ENCODE results near the gene ITGB6.

ITGB6 gene

GRCh38 chr2:160224060-160224459 is 24.0 kb upstream of the ITGB6 start:
- Histone ChIP-seq H2AFZ (ENCODE audit: low read length) (no peak overlapping the region), H3K4me1 (ENCODE audit: insufficient read depth, low read length, severe bottlenecking) (no peaks in the 10 kb centered on the region), H3K9me2 (ENCODE audit: low read depth, low read length) (no peaks in the 10 kb centered on the region), H3K27ac (ENCODE audit: low read depth, low read length, poor library complexity, severe bottlenecking) (no peak overlapping the region), H3K4me3 (ENCODE audit: low read depth, low read length, poor library complexity, severe bottlenecking) (no peak overlapping the region), H3K9me3 (ENCODE audit: low read length) (no peaks in the 10 kb centered on the region), H4K20me1 (ENCODE audit: insufficient read depth, low read length) (no peaks in the 10 kb centered on the region), H3K36me3 (ENCODE audit: insufficient read depth, low read length) (no peaks in the 10 kb centered on the region), H3K79me2 (ENCODE audit: insufficient read depth, low read length) (no peaks in the 10 kb centered on the region), H3F3A (ENCODE audit: insufficient read depth, low read length) (no peaks in the 10 kb centered on the region), H3K9ac (ENCODE audit: low read length) (no peak overlapping the region), H3K4me2 (ENCODE audit: low read length) (no peak overlapping the region), H3K27me3 (ENCODE audit: insufficient read depth, low read length) (no peaks in the 10 kb centered on the region)
- TF ChIP-seq EZH2 (IDR thresholded peaks at IDR 0.05; ENCODE audit: borderline replicate concordance, low read length) = no peak
- TF ChIP-seq, protein P1, sequence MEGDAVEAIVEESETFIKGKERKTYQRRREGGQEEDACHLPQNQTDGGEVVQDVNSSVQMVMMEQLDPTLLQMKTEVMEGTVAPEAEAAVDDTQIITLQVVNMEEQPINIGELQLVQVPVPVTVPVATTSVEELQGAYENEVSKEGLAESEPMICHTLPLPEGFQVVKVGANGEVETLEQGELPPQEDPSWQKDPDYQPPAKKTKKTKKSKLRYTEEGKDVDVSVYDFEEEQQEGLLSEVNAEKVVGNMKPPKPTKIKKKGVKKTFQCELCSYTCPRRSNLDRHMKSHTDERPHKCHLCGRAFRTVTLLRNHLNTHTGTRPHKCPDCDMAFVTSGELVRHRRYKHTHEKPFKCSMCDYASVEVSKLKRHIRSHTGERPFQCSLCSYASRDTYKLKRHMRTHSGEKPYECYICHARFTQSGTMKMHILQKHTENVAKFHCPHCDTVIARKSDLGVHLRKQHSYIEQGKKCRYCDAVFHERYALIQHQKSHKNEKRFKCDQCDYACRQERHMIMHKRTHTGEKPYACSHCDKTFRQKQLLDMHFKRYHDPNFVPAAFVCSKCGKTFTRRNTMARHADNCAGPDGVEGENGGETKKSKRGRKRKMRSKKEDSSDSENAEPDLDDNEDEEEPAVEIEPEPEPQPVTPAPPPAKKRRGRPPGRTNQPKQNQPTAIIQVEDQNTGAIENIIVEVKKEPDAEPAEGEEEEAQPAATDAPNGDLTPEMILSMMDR (IDR thresholded peaks at IDR 0.05; ENCODE audit: low read length) = no peak

- Histone ChIP-seq H3K9ac (ENCODE audit: low read length) (no peak overlapping the region), H3K27me3 (ENCODE audit: insufficient read depth, low read length) (no peaks in the 10 kb centered on the region), H3K36me3 (ENCODE audit: insufficient read depth, low read length) (no peaks in the 10 kb centered on the region), H2AFZ (ENCODE audit: low read length) (no peak overlapping the region), H3K9me2 (ENCODE audit: low read depth, low read length) (no peaks in the 10 kb centered on the region), H4K20me1 (ENCODE audit: insufficient read depth, low read length) (no peaks in the 10 kb centered on the region), H3K9me3 (ENCODE audit: low read length) (no peaks in the 10 kb centered on the region), H3F3A (ENCODE audit: insufficient read depth, low read length) (no peaks in the 10 kb centered on the region), H3K27ac (ENCODE audit: low read depth, low read length, poor library complexity, severe bottlenecking) (no peak overlapping the region), H3K79me2 (ENCODE audit: insufficient read depth, low read length) (no peaks in the 10 kb centered on the region), H3K4me1 (ENCODE audit: insufficient read depth, low read length, severe bottlenecking) (no peaks in the 10 kb centered on the region), H3K4me3 (ENCODE audit: low read depth, low read length, poor library complexity, severe bottlenecking) (no peak overlapping the region), H3K4me2 (ENCODE audit: low read length) (no peak overlapping the region)
- TF ChIP-seq, protein P1 (IDR thresholded peaks at IDR 0.05; ENCODE audit: low read length) = no peak
- no peak for TF ChIP-seq EZH2 (IDR thresholded peaks at IDR 0.05; ENCODE audit: borderline replicate concordance, low read length)
These were observed 23.5 kb upstream of the ITGB6 start for GRCh38 chr2:160223560-160223959.

DNA sequence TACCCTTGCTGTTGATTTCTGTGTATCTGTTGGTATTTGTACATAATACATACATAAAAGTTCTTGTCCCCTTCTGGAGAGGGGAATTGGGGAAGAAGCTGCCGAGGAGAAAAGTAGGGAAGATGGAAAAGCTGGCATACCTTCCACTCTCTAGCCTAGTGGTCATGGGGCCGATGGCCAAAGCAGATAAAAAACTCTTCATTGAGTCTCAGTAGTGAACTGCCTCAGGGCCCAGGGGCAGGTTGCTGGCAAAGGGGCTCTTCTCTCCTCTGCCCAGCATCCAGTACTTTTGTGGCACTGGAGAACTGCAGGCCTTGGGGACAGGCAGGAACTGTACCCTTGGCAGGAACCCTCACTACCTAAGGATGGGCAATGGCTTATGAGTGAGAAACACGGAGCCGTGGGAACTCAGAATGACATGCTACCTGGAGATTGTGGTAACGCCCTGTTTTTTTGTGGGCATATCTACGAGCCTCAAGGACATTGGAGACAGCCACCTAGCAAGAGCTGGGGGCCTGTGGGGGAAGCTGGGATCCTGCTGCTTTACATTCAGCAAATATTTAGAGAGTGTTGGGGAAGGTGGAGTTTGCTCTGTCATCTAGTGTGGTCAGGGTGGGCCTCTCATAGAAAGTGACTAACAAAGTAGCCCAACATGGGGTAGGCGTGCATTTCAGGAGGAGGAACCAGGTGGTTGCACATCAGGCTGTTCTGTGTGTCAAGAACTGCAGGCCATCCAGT is 22.6 kb upstream of the ITGB6 start:
- H3K4me2 ChIP-seq (ENCODE audit: low read length) = no peak overlapping the region
- no peaks in the 10 kb centered on the region for H3K79me2 ChIP-seq (ENCODE audit: insufficient read depth, low read length)
- H3K9me2 ChIP-seq (ENCODE audit: low read depth, low read length) = no peaks in the 10 kb centered on the region
- H3K4me3 ChIP-seq (ENCODE audit: low read depth, low read length, poor library complexity, severe bottlenecking) = no peak overlapping the region
- H2AFZ ChIP-seq (ENCODE audit: low read length) = no peak overlapping the region
- H3K27ac ChIP-seq (ENCODE audit: low read depth, low read length, poor library complexity, severe bottlenecking) = no peak overlapping the region
- H3K36me3 ChIP-seq (ENCODE audit: insufficient read depth, low read length) = no peaks in the 10 kb centered on the region
- H3F3A ChIP-seq (ENCODE audit: insufficient read depth, low read length) = no peaks in the 10 kb centered on the region
- no peaks in the 10 kb centered on the region for H3K9me3 ChIP-seq (ENCODE audit: low read length)
- no peaks in the 10 kb centered on the region for H3K27me3 ChIP-seq (ENCODE audit: insufficient read depth, low read length)
- TF ChIP-seq, protein P1 (IDR thresholded peaks at IDR 0.05; ENCODE audit: low read length) = no peak
- no peak for TF ChIP-seq EZH2 (IDR thresholded peaks at IDR 0.05; ENCODE audit: borderline replicate concordance, low read length)
- H4K20me1 ChIP-seq (ENCODE audit: insufficient read depth, low read length) = no peaks in the 10 kb centered on the region
- no peak overlapping the region for H3K9ac ChIP-seq (ENCODE audit: low read length)
- no peaks in the 10 kb centered on the region for H3K4me1 ChIP-seq (ENCODE audit: insufficient read depth, low read length, severe bottlenecking)

All from OCI-LY1 (cell line).